Measurements from ENCODE around the gene KIAA1671. TPM values are rescaled to one million over a fixed set of nuclear protein-coding genes. Genes with fewer than 3 reads are reported as not detected.

Gene KIAA1671
- total RNA-seq, 3 donors from 2014 or later: 9.8 to 62.8 (median 36.4) TPM

DNA sequence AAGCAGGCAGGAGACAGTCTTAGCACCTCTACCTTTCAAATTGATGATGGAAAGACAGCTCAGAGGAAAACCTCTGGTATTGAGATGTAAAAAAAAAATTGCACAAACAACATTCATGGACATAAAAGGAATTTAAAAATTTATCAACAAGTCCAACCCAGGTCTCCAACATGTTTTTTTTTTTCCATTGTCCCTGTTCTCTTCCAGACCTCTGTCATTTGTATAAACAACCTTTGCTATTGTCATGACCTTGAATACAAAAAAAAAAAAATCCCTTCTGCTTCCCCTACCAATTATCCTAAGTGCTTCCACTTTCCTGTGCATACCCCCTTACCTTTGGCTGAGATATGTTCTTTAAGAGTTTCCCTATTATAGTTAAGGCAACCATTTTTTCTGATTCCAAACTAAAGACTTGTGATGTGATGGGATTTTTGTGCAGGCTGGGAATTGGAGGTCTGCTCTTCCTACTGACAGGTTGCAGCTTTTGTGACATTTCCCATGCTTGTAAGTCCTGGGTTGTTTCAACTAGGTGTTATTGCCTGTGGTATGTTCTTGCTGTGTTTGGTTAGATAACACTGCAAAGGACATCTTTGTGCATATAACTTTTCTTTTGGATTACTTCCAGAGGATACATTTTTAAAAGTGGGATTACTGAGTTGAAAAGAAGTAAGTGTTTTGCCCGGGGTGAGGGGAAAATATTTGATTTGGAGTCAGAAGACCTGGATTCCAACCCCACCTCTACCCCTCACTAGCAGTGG lies 67.1 kb downstream of the KIAA1671 start:
- TF ChIP-seq, protein P1, sequence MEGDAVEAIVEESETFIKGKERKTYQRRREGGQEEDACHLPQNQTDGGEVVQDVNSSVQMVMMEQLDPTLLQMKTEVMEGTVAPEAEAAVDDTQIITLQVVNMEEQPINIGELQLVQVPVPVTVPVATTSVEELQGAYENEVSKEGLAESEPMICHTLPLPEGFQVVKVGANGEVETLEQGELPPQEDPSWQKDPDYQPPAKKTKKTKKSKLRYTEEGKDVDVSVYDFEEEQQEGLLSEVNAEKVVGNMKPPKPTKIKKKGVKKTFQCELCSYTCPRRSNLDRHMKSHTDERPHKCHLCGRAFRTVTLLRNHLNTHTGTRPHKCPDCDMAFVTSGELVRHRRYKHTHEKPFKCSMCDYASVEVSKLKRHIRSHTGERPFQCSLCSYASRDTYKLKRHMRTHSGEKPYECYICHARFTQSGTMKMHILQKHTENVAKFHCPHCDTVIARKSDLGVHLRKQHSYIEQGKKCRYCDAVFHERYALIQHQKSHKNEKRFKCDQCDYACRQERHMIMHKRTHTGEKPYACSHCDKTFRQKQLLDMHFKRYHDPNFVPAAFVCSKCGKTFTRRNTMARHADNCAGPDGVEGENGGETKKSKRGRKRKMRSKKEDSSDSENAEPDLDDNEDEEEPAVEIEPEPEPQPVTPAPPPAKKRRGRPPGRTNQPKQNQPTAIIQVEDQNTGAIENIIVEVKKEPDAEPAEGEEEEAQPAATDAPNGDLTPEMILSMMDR (IDR thresholded peaks at IDR 0.05): no peak
- TF ChIP-seq POLR2AphosphoS5 (IDR thresholded peaks at IDR 0.05) (no peak), POLR2A (IDR thresholded peaks at IDR 0.05) (no peak)
- DNase-seq (ENCODE audit: low spot score in 2 of 2): no peak
- Histone ChIP-seq H3K4me3 (no peak overlapping the region), H3K9me3 (no peaks in the 10 kb centered on the region), H3K4me1 (no peaks in the 10 kb centered on the region), H3K36me3 (no peaks in the 10 kb centered on the region), H3K27me3 (no peaks in the 10 kb centered on the region), H3K27ac (no peak overlapping the region)
- intact Hi-C loops (cut with DNase I; ENCODE audit: low total_unique reads): no loop called here

DNA sequence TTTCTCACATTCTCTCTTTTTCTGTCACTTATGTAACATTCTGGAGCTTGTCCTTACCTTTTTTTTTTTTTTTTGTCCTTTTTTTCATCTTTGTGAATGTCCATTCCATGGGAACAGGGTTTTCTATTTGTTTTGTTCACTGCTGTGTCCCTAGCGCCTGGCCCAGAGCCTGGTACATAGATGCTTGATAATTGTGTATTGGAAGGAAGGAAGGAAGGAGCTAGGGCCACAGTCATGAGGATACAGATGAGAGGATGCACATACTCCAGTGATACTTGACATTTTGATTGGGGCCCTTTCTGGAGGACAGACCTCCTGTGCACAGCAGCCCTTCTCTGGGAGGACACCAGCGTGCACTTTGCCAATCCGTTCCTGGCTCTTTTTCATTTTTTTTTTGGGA lies 68.9 kb downstream of the KIAA1671 start:
- no peaks in the 10 kb centered on the region for H3K36me3 ChIP-seq
- H3K27ac ChIP-seq: no peak overlapping the region
- intact Hi-C loops (cut with DNase I; ENCODE audit: low total_unique reads): no loop called here
- H3K9me3 ChIP-seq: no peaks in the 10 kb centered on the region
- TF ChIP-seq POLR2AphosphoS5 (IDR thresholded peaks at IDR 0.05) (no peak), POLR2A (IDR thresholded peaks at IDR 0.05) (no peak)
- TF ChIP-seq, protein P1 (IDR thresholded peaks at IDR 0.05): no peak
- DNase-seq (ENCODE audit: low spot score in 2 of 2): no peak
- no peaks in the 10 kb centered on the region for H3K4me1 ChIP-seq
- H3K27me3 ChIP-seq: no peaks in the 10 kb centered on the region
- no peak overlapping the region for H3K4me3 ChIP-seq

DNA sequence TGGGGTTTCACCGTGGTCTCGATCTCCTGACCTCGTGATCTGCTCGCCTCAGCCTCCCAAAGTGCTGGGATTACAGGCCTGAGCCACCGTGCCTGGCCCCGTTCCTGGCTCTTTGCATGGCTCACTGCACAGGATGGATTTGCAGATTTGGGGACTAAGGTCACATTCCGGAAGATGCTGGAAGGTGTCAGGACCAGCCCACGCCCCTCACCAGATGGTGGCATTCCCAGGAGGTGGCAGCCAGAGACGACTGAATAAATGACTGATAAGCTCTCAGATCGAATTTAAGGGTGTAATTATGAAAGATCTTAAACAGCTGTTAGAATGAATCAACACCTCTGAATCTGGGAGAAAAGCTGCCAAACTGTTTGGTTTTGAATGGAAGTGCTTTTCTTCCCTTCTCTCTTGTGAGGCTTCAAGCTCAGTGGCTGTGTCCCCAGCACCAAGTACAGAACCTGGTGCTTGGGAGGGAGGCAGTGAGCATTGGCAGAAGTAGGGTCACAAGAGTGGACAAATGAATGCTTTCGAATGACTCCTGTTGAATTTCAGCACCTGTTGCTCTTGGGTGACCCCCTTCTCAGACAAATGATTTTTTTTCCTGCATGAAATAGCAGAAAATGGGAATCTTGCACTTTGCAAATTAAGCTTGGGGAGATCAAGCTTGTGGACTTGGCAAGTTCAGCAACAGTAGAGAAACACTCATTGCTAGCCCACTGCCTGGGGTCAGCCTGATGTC lies 69.6 kb downstream of the KIAA1671 start:
- intact Hi-C loops (cut with DNase I; ENCODE audit: low total_unique reads): no loop called here
- no peak for DNase-seq (ENCODE audit: low spot score in 2 of 2)
- TF ChIP-seq, protein P1 (IDR thresholded peaks at IDR 0.05): no peak
- TF ChIP-seq POLR2A (IDR thresholded peaks at IDR 0.05) (no peak), POLR2AphosphoS5 (IDR thresholded peaks at IDR 0.05) (no peak)
- Histone ChIP-seq H3K4me3 (no peak overlapping the region), H3K27me3 (no peaks in the 10 kb centered on the region), H3K36me3 (no peaks in the 10 kb centered on the region), H3K27ac (no peak overlapping the region), H3K9me3 (no peaks in the 10 kb centered on the region), H3K4me1 (no peaks in the 10 kb centered on the region)

DNA sequence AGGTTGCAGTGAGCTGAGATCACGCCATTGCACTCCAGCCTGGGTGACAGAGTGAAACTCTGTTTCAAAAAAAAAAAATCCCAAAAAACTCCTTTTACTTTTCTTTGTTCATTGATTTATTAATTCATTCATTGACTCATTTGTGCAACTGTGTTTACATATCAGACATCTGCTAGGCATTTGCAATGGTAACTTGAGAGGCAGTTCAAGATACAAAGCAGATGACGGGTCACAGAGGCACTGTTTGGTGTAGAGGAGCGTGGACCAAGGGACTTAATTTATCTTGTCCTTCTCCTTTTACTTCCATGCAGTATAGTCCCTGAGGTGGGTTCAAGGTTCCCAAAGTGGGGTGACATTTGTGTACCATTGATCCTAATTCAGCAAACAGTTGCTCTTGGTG lies 71.4 kb downstream of the KIAA1671 start:
- Histone ChIP-seq H3K27ac (no peak overlapping the region), H3K9me3 (no peaks in the 10 kb centered on the region), H3K36me3 (no peaks in the 10 kb centered on the region), H3K4me1 (no peaks in the 10 kb centered on the region), H3K27me3 (no peaks in the 10 kb centered on the region), H3K4me3 (no peak overlapping the region)
- intact Hi-C loops (cut with DNase I; ENCODE audit: low total_unique reads): no loop called here
- TF ChIP-seq, protein P1 (IDR thresholded peaks at IDR 0.05): no peak
- TF ChIP-seq POLR2A (IDR thresholded peaks at IDR 0.05) (no peak), POLR2AphosphoS5 (IDR thresholded peaks at IDR 0.05) (no peak)
- no peak for DNase-seq (ENCODE audit: low spot score in 2 of 2)

DNA sequence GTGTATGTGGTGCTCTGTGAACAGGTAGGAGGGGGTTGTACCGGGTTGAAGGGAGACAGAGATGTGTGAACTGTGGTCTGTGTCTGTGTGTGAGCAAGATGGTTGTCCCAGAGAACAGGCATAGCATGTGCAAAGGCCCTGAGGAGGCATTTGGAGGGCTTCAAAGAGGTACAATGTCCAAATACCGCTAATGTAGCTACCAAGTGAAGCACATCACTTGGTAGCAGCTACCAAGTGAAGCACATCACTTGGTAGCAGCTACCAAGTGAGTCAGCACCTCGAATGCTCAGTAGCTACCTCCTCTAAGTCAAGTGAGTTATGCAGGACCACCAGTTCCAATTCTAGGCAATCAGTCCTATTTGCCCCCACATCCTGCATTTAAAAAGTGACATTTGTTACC lies 72.4 kb downstream of the KIAA1671 start:
- no peak for DNase-seq (ENCODE audit: low spot score in 2 of 2)
- Histone ChIP-seq H3K9me3 (no peaks in the 10 kb centered on the region), H3K27me3 (no peaks in the 10 kb centered on the region), H3K36me3 (no peaks in the 10 kb centered on the region), H3K4me1 (no peaks in the 10 kb centered on the region), H3K27ac (no peak overlapping the region), H3K4me3 (no peak overlapping the region)
- intact Hi-C loops (cut with DNase I; ENCODE audit: low total_unique reads): no loop called here
- TF ChIP-seq POLR2AphosphoS5 (IDR thresholded peaks at IDR 0.05) (no peak), POLR2A (IDR thresholded peaks at IDR 0.05) (no peak)

All from breast epithelium (tissue), 4 donors.